Esophagus muscularis mucosa (tissue), 4 donors: ENCODE data around the gene MBD5.

Experiments
- CTCF ChIP-seq, 3 experiments: fragments of 200-600 bp in 2 of 3; fragments of 450-650 bp in 1 of 3; sonication (generic) in 2 of 3; IDR thresholded peaks; one replicate each; pipeline ENCODE4 v1.5.1; 2017 to 2019; ENCODE audit warnings: antibody characterized with exemption in 3 of 3, mild to moderate bottlenecking in 2 of 3, moderate library complexity in 1 of 3
- EP300 ChIP-seq: sonication (generic); formaldehyde crosslinking; IDR thresholded peaks from one replicate; pipeline ENCODE4 v1.6.1; 2017; ENCODE audit warnings: antibody characterized with exemption
- POLR2A ChIP-seq: fragments of 450-650 bp; IDR thresholded peaks from one replicate; pipeline ENCODE4 v1.6.1; 2017; ENCODE audit warnings: antibody characterized with exemption, moderate library complexity, mild to moderate bottlenecking, low read depth

- TF ChIP-seq CTCF (IDR thresholded peaks at IDR 0.05): no peak
- TF ChIP-seq EP300: no peak
- no peak for TF ChIP-seq POLR2A
Observed at GRCh38 chr2:148560496-148560895, 539.6 kb downstream of the MBD5 start.
